Stimulated activated CD8-positive, alpha-beta memory T cell treated with anti-CD3 and anti-CD28 coated beads, Interleukin-2, amount 100 ng/mL, for 1 hour (primary cell): ENCODE data around the gene SGIP1.
"Not testable (repeated sequence)": the region's sequence is repeated elsewhere in the genome, so short reads cannot be mapped to it uniquely, and the experiment has no call there.

ENCODE experiments used
- DNase-seq, 2 donors: peaks; one replicate each; pipeline ENCODE4 v3.0.0-alpha.2; 2020; ENCODE audit warnings: low read depth in 2 of 2

Gene SGIP1

GRCh38 chr1:66681686-66682085 is 147.7 kb downstream of the SGIP1 start:
- no peak for DNase-seq

- DNase-seq = no peak
Observed at GRCh38 chr1:66682106-66682505, 148.2 kb downstream of the SGIP1 start.

- DNase-seq = no peak
Observed at GRCh38 chr1:66684353-66684752, 150.4 kb downstream of the SGIP1 start.

- DNase-seq = no peak
Observed at GRCh38 chr1:66685265-66685664, 151.3 kb downstream of the SGIP1 start.

GRCh38 chr1:66685670-66686069 is 151.7 kb downstream of the SGIP1 start:
- DNase-seq = no peak

GRCh38 chr1:66686406-66686805 is 152.5 kb downstream of the SGIP1 start:
- no peak for DNase-seq

GRCh38 chr1:66687358-66687757 is 153.4 kb downstream of the SGIP1 start:
- no peak for DNase-seq

GRCh38 chr1:66690666-66691381 is 156.9 kb downstream of the SGIP1 start:
- no peak for DNase-seq

GRCh38 chr1:66692681-66693080 is 158.7 kb downstream of the SGIP1 start:
- DNase-seq = no peak

- no peak for DNase-seq
Observed at GRCh38 chr1:66693856-66694255, 159.9 kb downstream of the SGIP1 start.

- DNase-seq = no peak
Observed at GRCh38 chr1:66695116-66695515, 161.2 kb downstream of the SGIP1 start.

GRCh38 chr1:66696771-66697170 is 162.8 kb downstream of the SGIP1 start:
- no peak for DNase-seq

GRCh38 chr1:66699213-66699612 is 165.3 kb downstream of the SGIP1 start:
- DNase-seq = no peak

- DNase-seq = no peak
Observed at GRCh38 chr1:66704177-66704875, 170.4 kb downstream of the SGIP1 start.

- no peak for DNase-seq
Observed at GRCh38 chr1:66705110-66705509, 171.2 kb downstream of the SGIP1 start.

- DNase-seq = no peak
Observed at GRCh38 chr1:66711420-66711819, 177.5 kb downstream of the SGIP1 start.

- no peak for DNase-seq
Observed at GRCh38 chr1:66712839-66713238, 178.9 kb downstream of the SGIP1 start.

GRCh38 chr1:66723985-66724384 is 190.0 kb downstream of the SGIP1 start:
- no peak for DNase-seq

- DNase-seq = no peak
Observed at GRCh38 chr1:66725885-66726665, 192.1 kb downstream of the SGIP1 start.

GRCh38 chr1:66728021-66728420 is 194.1 kb downstream of the SGIP1 start:
- DNase-seq = no peak

- not testable (repeated sequence) for DNase-seq
Observed at GRCh38 chr1:66728716-66729115, 194.8 kb downstream of the SGIP1 start.

- no peak for DNase-seq
Observed at GRCh38 chr1:66729119-66729518, 195.2 kb downstream of the SGIP1 start.

- no peak for DNase-seq
Observed at GRCh38 chr1:66729523-66729922, 195.6 kb downstream of the SGIP1 start.
